ENCODE results near the gene HTT. TPM values are rescaled to one million over a fixed set of nuclear protein-coding genes. Genes with fewer than 3 reads are reported as not detected.

HTT gene
- total RNA-seq, 1 donor from 2014 or later, result 43.8 TPM

- no peak for TF ChIP-seq CTCF (IDR thresholded peaks at IDR 0.05; ENCODE audit: insufficient read depth, low read length, poor library complexity, severe bottlenecking)
- no peak for DNase-seq (ENCODE audit: low read depth)
- H3K27me3 ChIP-seq (ENCODE audit: control insufficient read depth, insufficient read depth, low read length), result no peaks in the 10 kb centered on the region
- peaks cover 12% of the 10 kb centered on the region for H3K36me3 ChIP-seq (ENCODE audit: control insufficient read depth, insufficient read depth, low read length)
- no peak overlapping the region for H3K4me3 ChIP-seq (ENCODE audit: low read depth, low read length)
Measured at GRCh38 chr4:3231471-3231870, 157.0 kb downstream of the HTT start.

- H3K27me3 ChIP-seq (ENCODE audit: control insufficient read depth, insufficient read depth, low read length), result no peaks in the 10 kb centered on the region
- TF ChIP-seq CTCF (IDR thresholded peaks at IDR 0.05; ENCODE audit: insufficient read depth, low read length, poor library complexity, severe bottlenecking), result no peak
- no peak overlapping the region for H3K4me3 ChIP-seq (ENCODE audit: low read depth, low read length)
- DNase-seq (ENCODE audit: low read depth), result no peak
- peaks cover 12% of the 10 kb centered on the region for H3K36me3 ChIP-seq (ENCODE audit: control insufficient read depth, insufficient read depth, low read length)
Measured at GRCh38 chr4:3232001-3232400, 157.5 kb downstream of the HTT start.

GRCh38 chr4:3232871-3233271, 158.4 kb downstream of the HTT start:
- H3K36me3 ChIP-seq (ENCODE audit: control insufficient read depth, insufficient read depth, low read length), result peaks cover 12% of the 10 kb centered on the region
- H3K27me3 ChIP-seq (ENCODE audit: control insufficient read depth, insufficient read depth, low read length), result no peaks in the 10 kb centered on the region
- no peak overlapping the region for H3K4me3 ChIP-seq (ENCODE audit: low read depth, low read length)
- TF ChIP-seq CTCF (IDR thresholded peaks at IDR 0.05; ENCODE audit: insufficient read depth, low read length, poor library complexity, severe bottlenecking), result no peak
- DNase-seq (ENCODE audit: low read depth), result no peak

- DNase-seq (ENCODE audit: low read depth), result no peak
- no peak overlapping the region for H3K4me3 ChIP-seq (ENCODE audit: low read depth, low read length)
- TF ChIP-seq CTCF (IDR thresholded peaks at IDR 0.05; ENCODE audit: insufficient read depth, low read length, poor library complexity, severe bottlenecking), result no peak
- no peaks in the 10 kb centered on the region for H3K27me3 ChIP-seq (ENCODE audit: control insufficient read depth, insufficient read depth, low read length)
- peaks cover 12% of the 10 kb centered on the region for H3K36me3 ChIP-seq (ENCODE audit: control insufficient read depth, insufficient read depth, low read length)
Measured at GRCh38 chr4:3233391-3234071, 159.1 kb downstream of the HTT start.

GRCh38 chr4:3234171-3235029, 159.9 kb downstream of the HTT start:
- peaks cover 7% of the 10 kb centered on the region for H3K36me3 ChIP-seq (ENCODE audit: control insufficient read depth, insufficient read depth, low read length)
- DNase-seq (ENCODE audit: low read depth), result no peak
- H3K4me3 ChIP-seq (ENCODE audit: low read depth, low read length), result no peak overlapping the region
- TF ChIP-seq CTCF (IDR thresholded peaks at IDR 0.05; ENCODE audit: insufficient read depth, low read length, poor library complexity, severe bottlenecking), result no peak
- H3K27me3 ChIP-seq (ENCODE audit: control insufficient read depth, insufficient read depth, low read length), result no peaks in the 10 kb centered on the region

All from kidney epithelial cell (primary cell).